Calu3 (cell line): Measurements from ENCODE around the gene FXYD3. TPM values are rescaled to one million over a fixed set of nuclear protein-coding genes. Genes with fewer than 3 reads are reported as not detected.

Experiments used
- BruUV-seq: library from RNA; stranded (reverse); fragments of 400-500 nt; replicated peaks from 2 replicates; lab custom pipeline; 2021; lab: Mats Ljungman, UMichigan
- CTCF ChIA-PET: fragments of 300-600 bp; sonication (Branson Sonifier 250); formaldehyde crosslinking; loops from one replicate; lab custom pipeline; 2022; ENCODE audit warnings: antibody characterized with exemption; lab: Charles Lee
- DNase-seq: peaks from one replicate; pipeline ENCODE4 v3.0.0; 2022
- H3K27ac Mint-ChIP-seq: one replicate; pipeline ENCODE4 v1.8.0; 2022; ENCODE audit warnings: mixed read lengths; ENCODE audit not compliant: unreplicated experiment
- H3K27me3 Mint-ChIP-seq: one replicate; pipeline ENCODE4 v1.8.0; 2022; ENCODE audit warnings: mixed read lengths; ENCODE audit not compliant: unreplicated experiment
- H3K36me3 Mint-ChIP-seq: one replicate; pipeline ENCODE4 v1.8.0; 2022; ENCODE audit warnings: mild to moderate bottlenecking, moderate library complexity, mixed read lengths; ENCODE audit not compliant: insufficient read depth, unreplicated experiment
- H3K4me1 Mint-ChIP-seq: one replicate; pipeline ENCODE4 v1.8.0; 2022; ENCODE audit warnings: mild to moderate bottlenecking, low read depth, mixed read lengths; ENCODE audit not compliant: unreplicated experiment
- H3K4me3 Mint-ChIP-seq: one replicate; pipeline ENCODE4 v1.8.0; 2022; ENCODE audit warnings: mild to moderate bottlenecking, low read depth, moderate library complexity, mixed read lengths; ENCODE audit not compliant: unreplicated experiment
- H3K9me3 Mint-ChIP-seq: one replicate; pipeline ENCODE4 v1.8.0; 2022; ENCODE audit warnings: low read depth, mixed read lengths; ENCODE audit not compliant: unreplicated experiment
- CTCF ChIP-seq: fragments of 200-600 bp; IDR thresholded peaks from one replicate; pipeline ENCODE4 v1.8.0; 2022; ENCODE audit warnings: antibody characterized with exemption; ENCODE audit not compliant: unreplicated experiment
- intact Hi-C: fragments of 100-400 bp; cut with micrococcal nuclease; formaldehyde crosslinking; loops from one replicate; pipeline ENCODE4 v1.10.0; 2022; ENCODE audit not compliant: unreplicated experiment
- total RNA-seq: library from RNA; stranded (reverse); gene quantifications from 2 replicates; pipeline ENCODE4 v1.2.3, GENCODE V29; 2022

FXYD3 gene
- total RNA-seq, 1 experiment from 2014 or later = 183 TPM

DNA sequence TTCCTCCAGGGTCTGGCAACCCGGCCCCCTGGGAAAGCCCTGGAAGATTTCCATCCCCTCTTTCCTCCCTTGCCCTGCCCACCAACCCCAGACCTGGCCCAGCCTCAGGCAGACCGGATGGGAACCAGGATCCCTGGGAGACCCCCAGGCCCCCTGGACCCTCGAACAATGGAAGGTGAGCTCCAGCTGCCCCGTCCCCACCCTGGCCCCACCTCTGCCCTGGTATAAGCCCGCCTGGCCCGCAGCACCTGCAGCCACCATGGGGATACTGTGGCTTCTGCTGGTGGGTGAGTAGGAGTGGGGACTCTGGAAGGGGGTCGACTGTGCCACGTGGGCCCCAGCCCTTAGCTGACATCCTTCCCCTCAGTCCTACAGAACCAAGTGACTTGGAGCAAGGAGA, 41.7 kb upstream of the FXYD3 start:
- Mint-ChIP-seq H3K36me3 (no peaks in the 10 kb centered on the region), H3K27ac (no peak overlapping the region), H3K4me1 (peaks cover 7% of the 10 kb centered on the region), H3K4me3 (no peak overlapping the region), H3K27me3 (peaks cover 24% of the 10 kb centered on the region), H3K9me3 (no peaks in the 10 kb centered on the region)
- TF ChIP-seq CTCF = no peak
- CTCF ChIA-PET = no interaction called here
- intact Hi-C loops = no loop called here
- DNase-seq = no peak
- no TSS peak for BruUV-seq

GRCh38 chr19:35074426-35075201, 41.0 kb upstream of the FXYD3 start:
- H3K27me3 Mint-ChIP-seq = peaks cover 31% of the 10 kb centered on the region
- no peaks in the 10 kb centered on the region for H3K36me3 Mint-ChIP-seq
- H3K4me1 Mint-ChIP-seq = peaks cover under 1% of the 10 kb centered on the region
- CTCF ChIA-PET = no interaction called here
- no peak for TF ChIP-seq CTCF
- no peak for DNase-seq
- no peaks in the 10 kb centered on the region for H3K9me3 Mint-ChIP-seq
- no peak overlapping the region for H3K4me3 Mint-ChIP-seq
- intact Hi-C loops = no loop called here
- H3K27ac Mint-ChIP-seq = no peak overlapping the region
- no TSS peak for BruUV-seq

- Mint-ChIP-seq H3K27me3 (peaks cover 33% of the 10 kb centered on the region), H3K27ac (no peak overlapping the region), H3K36me3 (no peaks in the 10 kb centered on the region), H3K4me1 (no peaks in the 10 kb centered on the region), H3K9me3 (no peaks in the 10 kb centered on the region), H3K4me3 (no peak overlapping the region)
- TF ChIP-seq CTCF = no peak
- intact Hi-C loops = no loop called here
- no peak for DNase-seq
- CTCF ChIA-PET = no interaction called here
- no TSS peak for BruUV-seq
These were observed 40.2 kb upstream of the FXYD3 start for GRCh38 chr19:35075202-35076025.

GRCh38 chr19:35076026-35076370, 39.6 kb upstream of the FXYD3 start:
- Mint-ChIP-seq H3K9me3 (no peaks in the 10 kb centered on the region), H3K27ac (no peak overlapping the region), H3K36me3 (no peaks in the 10 kb centered on the region), H3K4me3 (no peak overlapping the region), H3K27me3 (peaks cover 33% of the 10 kb centered on the region), H3K4me1 (no peaks in the 10 kb centered on the region)
- DNase-seq = no peak
- intact Hi-C loops = no loop called here
- CTCF ChIA-PET = no interaction called here
- TF ChIP-seq CTCF = no peak
- no TSS peak for BruUV-seq
